ENCODE results near the gene CTSZ. TPM values are rescaled to one million over a fixed set of nuclear protein-coding genes. Genes with fewer than 3 reads are reported as not detected.

CTSZ gene
- total and polyA plus RNA-seq, 2 of the 8 experiments (the other 6 are each of a cell fraction or from before 2014, with no cell fraction given): 32.8 to 34.0 TPM

DNA sequence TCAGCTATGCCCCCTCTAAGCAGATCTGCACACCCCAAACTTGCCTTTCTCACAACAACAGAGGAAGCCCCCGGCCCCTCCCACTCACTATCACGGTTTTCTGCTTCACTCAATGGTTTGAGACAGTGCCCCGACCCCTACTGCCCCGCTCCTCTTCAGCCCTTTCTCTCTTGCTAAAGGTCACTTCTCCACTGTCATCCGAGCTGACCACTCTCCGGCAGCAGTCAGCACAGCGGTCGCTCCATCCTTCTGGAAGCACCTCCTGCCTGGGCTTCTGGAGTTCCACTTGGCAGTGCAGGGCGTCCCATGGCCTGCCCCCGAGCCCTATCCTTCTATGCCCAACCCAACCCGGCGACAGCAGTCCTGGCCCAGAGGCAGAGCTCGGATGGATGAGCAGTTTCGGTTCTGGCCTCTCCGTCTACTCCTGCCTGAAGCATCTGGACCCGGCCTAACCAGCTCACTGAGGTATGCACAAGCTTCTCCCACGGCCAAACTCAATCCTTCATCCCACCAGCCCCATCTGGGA is 4.1 kb downstream of the CTSZ start:
- Histone ChIP-seq H3K14ac (ENCODE audit: insufficient read length) (no peak overlapping the region), H2AFZ (ENCODE audit: low read length) (no peak overlapping the region), H4K91ac (replicated peaks; ENCODE audit: insufficient read length, low read length) (no peak overlapping the region), H2BK120ac (replicated peaks; ENCODE audit: low read depth, low read length) (no peak overlapping the region), H2BK5ac (ENCODE audit: low read depth, low read length) (no peak overlapping the region), H3K4me3 (ENCODE audit: extremely low read depth in 1 of 4, insufficient read depth in 2 of 4, low read depth in 3 of 4, low read length in 4 of 4) (no peak overlapping the region), H4K8ac (ENCODE audit: extremely low read depth, insufficient read depth, low read length) (no peak overlapping the region), H3K27ac (ENCODE audit: low read depth, low read length) (no peak overlapping the region), H3K79me1 (ENCODE audit: low read depth, low read length) (no peaks in the 10 kb centered on the region), H3K36me3 (ENCODE audit: control insufficient read depth in 2 of 4, insufficient read depth in 4 of 4, low read length in 3 of 4) (no peaks in the 10 kb centered on the region), H3K56ac (replicated peaks; ENCODE audit: insufficient read length, low read depth, low read length) (no peak overlapping the region), H3K4me2 (ENCODE audit: insufficient read depth in 1 of 2, low read depth in 2 of 2, low read length in 2 of 2) (no peak overlapping the region), H2BK15ac (ENCODE audit: low read length) (no peak overlapping the region), H2BK12ac (ENCODE audit: low read depth, low read length) (no peak overlapping the region), H3K23ac (ENCODE audit: insufficient read length) (no peak overlapping the region), H3K4ac (replicated peaks; ENCODE audit: insufficient read length, low read depth, low read length) (no peak overlapping the region), H2AK5ac (ENCODE audit: low read depth, low read length) (no peak overlapping the region), H3K18ac (ENCODE audit: extremely low read depth, low read length) (no peak overlapping the region), H3K9ac (replicated peaks in 1 of 4; ENCODE audit: extremely low read depth in 1 of 4, low read depth in 3 of 4, low read length in 3 of 4) (no peak overlapping the region), H3K9me3 (ENCODE audit: insufficient read depth in 2 of 2, low read depth in 1 of 2, low read length in 1 of 2) (no peaks in the 10 kb centered on the region), H3K4me1 (replicated peaks in 1 of 4; ENCODE audit: control insufficient read depth in 3 of 4, insufficient read depth in 4 of 4, low read length in 3 of 4) (peaks cover 0 to 8% (median 5%) of the 10 kb centered on the region in 4 experiments; a peak in 3 of 7 replicates), H2BK20ac (ENCODE audit: low read length) (no peak overlapping the region), H3K23me2 (ENCODE audit: low read depth, low read length) (peaks cover 2% of the 10 kb centered on the region; the same call in 1 of the 2 replicates), H4K5ac (ENCODE audit: insufficient read length, low read depth, low read length) (no peak overlapping the region), H4K20me1 (replicated peaks in 1 of 2; ENCODE audit: control insufficient read depth in 1 of 2, insufficient read depth in 2 of 2, low read length in 2 of 2) (peaks cover 0 to 6% of the 10 kb centered on the region in 2 experiments), H3K27me3 (replicated peaks in 1 of 4; ENCODE audit: control insufficient read depth in 3 of 4, extremely low read depth in 1 of 4, insufficient read depth in 3 of 4, low read length in 3 of 4) (peaks cover 0 to 6% (median 2%) of the 10 kb centered on the region in 4 experiments; a peak in 3 of 7 replicates), H3K79me2 (ENCODE audit: control insufficient read depth in 1 of 2, insufficient read depth in 2 of 2, low read length in 2 of 2) (no peaks in the 10 kb centered on the region)
- ChIA-PET POLR2A (ENCODE audit: partially characterized antibody) (interaction anchor here (2.0 kb wide), 1 partner anchor 10 kb away, joined by 6 read pairs; no protein-coding TSS in a partner anchor), CTCF (ENCODE audit: partially characterized antibody) (interaction anchor here (0.8 kb wide), 1 partner anchor 219 kb away, joined by 4 read pairs; no protein-coding TSS in a partner anchor)
- 87% methylated on average over 17 of the region's 17 CpGs; no CpG with 5 or more reads in 1 of the 2 experiments for WGBS, 2 experiments (ENCODE audit: extremely low coverage in 1 of 2, insufficient coverage in 1 of 2, insufficient read length in 1 of 2, insufficient replicate concordance in 2 of 2, low coverage in 1 of 2, low lambda C conversion rate in 2 of 2, missing lambda C conversion rate in 1 of 2)
- DNase-seq (ENCODE audit: low read depth in 1 of 2, low spot score in 2 of 2): no peak
- FAIRE-seq: no peak
- no peak for TF ChIP-seq CBX5 (IDR thresholded peaks at IDR 0.05; ENCODE audit: low read depth, low read length)
- no peak for TF ChIP-seq SIX5 (IDR thresholded peaks at IDR 0.05; ENCODE audit: low read depth, low read length)
- TF ChIP-seq ASH2L (IDR thresholded peaks at IDR 0.05; ENCODE audit: low read length): no peak
- no peak for TF ChIP-seq RBBP5 (IDR thresholded peaks at IDR 0.05; ENCODE audit: borderline replicate concordance, low read depth, low read length)
- TF ChIP-seq JUN (IDR thresholded peaks at IDR 0.05; ENCODE audit: low read depth, low read length): no peak
- TF ChIP-seq TAF7 (optimal IDR thresholded peaks at IDR 0.05; ENCODE audit: borderline replicate concordance, low read depth, low read length): no peak

Measured in H1 (cell line).